GM12801 (cell line): ENCODE data around the gene RUNX2.

Experiments used
- TF ChIP-seq, protein P1 (sequence below): IDR thresholded peaks from one replicate; pipeline ENCODE4 v1.5.1; 2011; ENCODE audit warnings: control low read depth; ENCODE audit not compliant: insufficient read length; ENCODE audit errors: extremely low read depth

The RUNX2 gene

DNA sequence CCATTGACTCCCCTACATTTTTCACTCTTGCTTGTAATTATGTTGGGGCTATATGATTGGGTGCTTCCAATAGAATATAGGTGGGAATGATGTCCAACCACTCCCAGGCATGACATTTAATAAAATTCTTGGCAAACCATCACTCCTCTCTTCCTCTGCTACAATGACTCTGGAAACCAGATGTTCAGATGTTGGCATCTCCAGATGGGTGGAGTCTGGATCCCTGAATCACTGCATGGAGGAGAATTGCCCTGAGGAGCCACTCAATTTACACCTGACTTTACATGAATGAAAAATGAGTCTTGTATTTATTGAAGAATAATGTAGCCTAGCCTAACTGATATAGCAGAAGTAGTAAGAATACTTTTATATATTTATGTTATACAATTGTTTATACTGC is 356.3 kb downstream of the RUNX2 start:
- TF ChIP-seq, protein P1, sequence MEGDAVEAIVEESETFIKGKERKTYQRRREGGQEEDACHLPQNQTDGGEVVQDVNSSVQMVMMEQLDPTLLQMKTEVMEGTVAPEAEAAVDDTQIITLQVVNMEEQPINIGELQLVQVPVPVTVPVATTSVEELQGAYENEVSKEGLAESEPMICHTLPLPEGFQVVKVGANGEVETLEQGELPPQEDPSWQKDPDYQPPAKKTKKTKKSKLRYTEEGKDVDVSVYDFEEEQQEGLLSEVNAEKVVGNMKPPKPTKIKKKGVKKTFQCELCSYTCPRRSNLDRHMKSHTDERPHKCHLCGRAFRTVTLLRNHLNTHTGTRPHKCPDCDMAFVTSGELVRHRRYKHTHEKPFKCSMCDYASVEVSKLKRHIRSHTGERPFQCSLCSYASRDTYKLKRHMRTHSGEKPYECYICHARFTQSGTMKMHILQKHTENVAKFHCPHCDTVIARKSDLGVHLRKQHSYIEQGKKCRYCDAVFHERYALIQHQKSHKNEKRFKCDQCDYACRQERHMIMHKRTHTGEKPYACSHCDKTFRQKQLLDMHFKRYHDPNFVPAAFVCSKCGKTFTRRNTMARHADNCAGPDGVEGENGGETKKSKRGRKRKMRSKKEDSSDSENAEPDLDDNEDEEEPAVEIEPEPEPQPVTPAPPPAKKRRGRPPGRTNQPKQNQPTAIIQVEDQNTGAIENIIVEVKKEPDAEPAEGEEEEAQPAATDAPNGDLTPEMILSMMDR: no peak

DNA sequence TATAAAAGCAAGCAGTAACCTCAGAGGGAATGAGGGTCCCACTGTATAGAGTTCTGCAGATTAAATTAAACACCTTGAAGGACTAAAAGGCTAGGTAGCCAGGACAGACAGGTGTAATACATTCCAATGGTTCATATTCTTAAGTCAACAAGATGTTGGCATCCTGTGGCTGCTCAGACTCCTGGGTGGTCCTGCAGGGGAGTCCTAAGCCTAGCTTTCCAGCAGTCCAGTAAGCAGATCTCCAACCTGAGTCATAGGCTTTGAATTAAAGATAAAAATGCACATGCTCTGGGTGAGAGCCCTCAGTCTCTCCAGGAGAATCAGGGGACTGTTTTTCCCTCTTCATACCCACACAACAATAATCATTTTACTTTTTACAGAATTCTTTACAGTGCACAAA is 356.9 kb downstream of the RUNX2 start:
- TF ChIP-seq, protein P1: no peak

DNA sequence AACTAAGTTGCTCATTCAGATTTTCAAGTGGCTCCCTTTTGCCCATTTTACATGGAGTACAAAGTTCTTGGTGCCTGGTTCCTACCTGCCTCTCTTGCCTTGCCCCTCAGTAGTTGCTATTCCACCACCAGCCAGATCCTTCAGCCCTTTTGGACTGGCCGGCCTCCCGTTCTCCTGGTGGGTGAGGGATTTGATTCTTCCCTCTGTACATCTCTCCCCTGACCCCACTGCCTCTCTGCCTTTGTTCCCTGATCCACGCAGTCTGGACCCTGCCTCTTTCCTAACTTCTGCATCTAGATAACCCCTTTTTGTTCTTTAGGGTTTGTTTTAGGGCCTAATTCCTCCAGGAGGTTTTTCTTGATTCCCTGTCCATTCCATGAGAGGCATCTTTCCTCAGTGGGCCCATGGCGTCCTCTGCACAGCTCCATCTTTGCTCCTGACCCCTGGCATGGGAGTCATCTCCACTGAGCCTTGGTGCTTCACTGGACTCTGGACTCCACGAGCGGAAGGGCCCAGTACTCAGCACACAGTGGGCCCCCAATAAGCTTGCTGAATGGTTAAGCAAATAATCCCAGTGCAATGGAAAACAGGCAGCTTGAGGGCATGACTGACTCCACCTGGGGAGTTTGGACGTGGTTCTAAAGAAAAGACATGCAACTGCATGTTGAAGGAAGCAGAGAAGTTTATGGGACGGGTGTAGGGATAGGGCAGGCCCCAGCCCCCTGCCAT is 358.9 kb downstream of the RUNX2 start:
- TF ChIP-seq, protein P1: no peak

DNA sequence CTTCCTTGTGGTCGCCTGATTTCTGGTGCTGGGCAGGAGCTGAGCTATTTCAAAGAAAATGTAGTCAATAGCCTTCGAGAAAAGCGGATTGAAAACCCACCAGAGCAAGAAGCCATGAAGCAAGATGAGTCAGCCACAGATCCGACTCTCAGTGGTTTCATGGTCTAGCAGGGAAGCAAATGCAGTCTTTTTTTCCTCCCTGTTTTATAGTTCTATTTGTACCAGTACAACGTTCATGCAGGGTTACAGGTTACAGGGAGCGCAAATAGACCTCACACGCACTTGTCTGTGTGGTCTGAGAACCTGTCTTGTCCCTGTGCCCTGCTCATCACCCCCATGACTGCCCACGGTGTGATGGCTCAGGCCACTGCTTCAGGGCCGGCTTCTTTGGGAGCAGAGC is 359.4 kb downstream of the RUNX2 start:
- TF ChIP-seq, protein P1: no peak

DNA sequence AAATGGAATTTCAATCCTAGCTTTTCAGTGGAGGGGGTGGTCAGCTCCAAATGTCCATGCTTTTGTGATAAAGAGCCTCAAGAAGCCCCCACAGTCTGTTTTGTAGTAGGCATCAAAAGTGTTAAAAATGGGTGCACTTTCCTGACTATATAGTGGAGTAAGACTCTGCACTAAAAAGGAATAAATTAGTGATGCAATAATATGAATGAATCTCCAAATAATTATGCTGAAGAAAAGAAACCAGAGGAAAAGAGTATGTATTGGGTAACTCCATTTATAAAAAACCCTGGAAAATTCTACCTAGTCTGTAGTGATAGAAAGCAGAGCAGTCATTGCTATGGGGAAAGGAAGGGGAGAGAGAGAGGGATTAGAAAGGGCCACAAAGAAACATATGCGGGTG is 360.1 kb downstream of the RUNX2 start:
- TF ChIP-seq, protein P1: no peak

DNA sequence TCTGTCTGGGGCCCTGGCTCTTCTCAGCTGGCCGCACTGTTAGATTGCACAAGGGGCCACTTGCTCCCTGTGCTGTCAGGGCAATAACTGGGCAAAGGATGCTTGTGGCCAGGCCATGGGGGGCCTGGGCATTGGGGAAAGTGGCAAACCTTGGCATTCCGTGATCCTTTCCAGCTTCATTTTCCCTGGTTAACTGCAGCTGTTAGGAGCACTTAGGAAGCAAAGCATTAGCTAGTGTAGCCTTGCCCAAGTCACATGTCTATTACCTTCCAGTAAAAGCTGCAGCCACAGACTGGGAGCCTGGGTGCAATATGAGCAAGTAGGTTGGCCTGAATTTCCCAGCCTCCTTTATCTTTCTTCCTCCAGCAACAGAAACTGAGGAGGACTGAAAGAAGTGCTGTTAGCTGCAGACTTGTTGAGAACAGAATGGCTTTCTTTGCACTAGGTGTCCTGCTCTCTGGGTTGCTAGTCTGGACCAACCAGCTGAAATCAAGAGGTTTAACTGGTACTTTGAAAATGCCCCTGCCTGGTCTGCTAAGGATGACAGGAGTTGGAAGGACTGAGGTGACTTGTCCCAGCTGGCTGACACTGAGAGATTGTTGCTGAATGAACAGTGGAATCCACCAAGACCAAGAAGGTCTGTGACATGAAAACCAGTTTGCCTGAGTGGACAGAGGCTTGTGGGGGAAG is 361.9 kb downstream of the RUNX2 start:
- TF ChIP-seq, protein P1: no peak

DNA sequence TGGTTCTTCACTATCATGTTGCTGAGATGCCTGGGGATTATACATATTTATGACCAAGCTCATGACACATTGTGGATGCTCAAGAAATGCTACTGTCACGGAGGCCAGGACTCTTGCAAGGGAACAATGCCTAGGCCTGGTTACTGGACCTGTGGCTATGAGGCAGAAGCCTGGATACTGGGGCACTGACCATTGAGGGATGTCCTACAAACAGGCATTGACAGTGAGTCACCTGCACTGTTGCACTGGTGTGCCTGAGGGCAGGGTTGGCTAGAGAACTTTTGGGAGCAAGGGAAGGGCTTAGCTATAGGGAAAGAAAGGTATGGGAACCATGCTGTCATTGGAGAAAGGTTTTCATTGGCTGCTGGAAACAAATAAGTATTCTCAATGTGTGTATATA is 362.7 kb downstream of the RUNX2 start:
- TF ChIP-seq, protein P1: no peak
